ENCODE results near the gene DROSHA.
"Not testable (repeated sequence)": the region's sequence is repeated elsewhere in the genome, so short reads cannot be mapped to it uniquely, and the experiment has no call there.

The DROSHA gene

GRCh38 chr5:31378136-31378535 lies 153.8 kb downstream of the DROSHA start:
- DNase-seq: no peak

- DNase-seq: no peak
Measured at GRCh38 chr5:31377274-31377946, 154.5 kb downstream of the DROSHA start.

- no peak for DNase-seq
Measured at GRCh38 chr5:31375999-31376720, 155.7 kb downstream of the DROSHA start.

- no peak for DNase-seq
Measured at GRCh38 chr5:31372124-31372523, 159.8 kb downstream of the DROSHA start.

- no peak for DNase-seq
Measured at GRCh38 chr5:31366941-31367340, 165.0 kb downstream of the DROSHA start.

- DNase-seq: no peak
Measured at GRCh38 chr5:31365776-31366175, 166.1 kb downstream of the DROSHA start.

GRCh38 chr5:31364881-31365636 lies 166.8 kb downstream of the DROSHA start:
- DNase-seq: no peak

GRCh38 chr5:31362931-31363568 lies 168.8 kb downstream of the DROSHA start:
- no peak for DNase-seq

- no peak for DNase-seq
Measured at GRCh38 chr5:31362529-31362900, 169.4 kb downstream of the DROSHA start.

- DNase-seq: not testable (repeated sequence)
Measured at GRCh38 chr5:31361704-31362528, 170.0 kb downstream of the DROSHA start.

- no peak for DNase-seq
Measured at GRCh38 chr5:31361234-31361633, 170.7 kb downstream of the DROSHA start.

GRCh38 chr5:31359839-31360238 lies 172.1 kb downstream of the DROSHA start:
- DNase-seq: no peak

GRCh38 chr5:31357038-31357437 lies 174.9 kb downstream of the DROSHA start:
- no peak for DNase-seq

- no peak for DNase-seq
Measured at GRCh38 chr5:31355337-31355736, 176.6 kb downstream of the DROSHA start.
